ENCODE results near the gene PDE6A. TPM values are rescaled to one million over a fixed set of nuclear protein-coding genes. Genes with fewer than 3 reads are reported as not detected.

PDE6A gene
- total and polyA plus RNA-seq, 12 donors = 0.14 to 1.6 (median 0.86) TPM

GRCh38 chr5:149851211-149851610 lies 93.4 kb downstream of the PDE6A start:
- H3K27ac ChIP-seq = no peak overlapping the region
- peaks cover 0 to 9% of the 10 kb centered on the region in 2 donors for H3K36me3 ChIP-seq (replicated peaks in 1 of 2)
- H3K4me3 ChIP-seq = no peak overlapping the region
- H3K9me3 ChIP-seq (replicated peaks in 1 of 3) = no peaks in the 10 kb centered on the region
- intact Hi-C loops (cut with DNase I) = no loop called here
- DNase-seq = no peak
- H3K27me3 ChIP-seq = no peaks in the 10 kb centered on the region
- TF ChIP-seq CTCF (IDR thresholded peaks at IDR 0.05) = no peak
- TF ChIP-seq POLR2A (IDR thresholded peaks at IDR 0.05) = no peak
- no peaks in the 10 kb centered on the region for H3K4me1 ChIP-seq (replicated peaks in 1 of 2)

DNA sequence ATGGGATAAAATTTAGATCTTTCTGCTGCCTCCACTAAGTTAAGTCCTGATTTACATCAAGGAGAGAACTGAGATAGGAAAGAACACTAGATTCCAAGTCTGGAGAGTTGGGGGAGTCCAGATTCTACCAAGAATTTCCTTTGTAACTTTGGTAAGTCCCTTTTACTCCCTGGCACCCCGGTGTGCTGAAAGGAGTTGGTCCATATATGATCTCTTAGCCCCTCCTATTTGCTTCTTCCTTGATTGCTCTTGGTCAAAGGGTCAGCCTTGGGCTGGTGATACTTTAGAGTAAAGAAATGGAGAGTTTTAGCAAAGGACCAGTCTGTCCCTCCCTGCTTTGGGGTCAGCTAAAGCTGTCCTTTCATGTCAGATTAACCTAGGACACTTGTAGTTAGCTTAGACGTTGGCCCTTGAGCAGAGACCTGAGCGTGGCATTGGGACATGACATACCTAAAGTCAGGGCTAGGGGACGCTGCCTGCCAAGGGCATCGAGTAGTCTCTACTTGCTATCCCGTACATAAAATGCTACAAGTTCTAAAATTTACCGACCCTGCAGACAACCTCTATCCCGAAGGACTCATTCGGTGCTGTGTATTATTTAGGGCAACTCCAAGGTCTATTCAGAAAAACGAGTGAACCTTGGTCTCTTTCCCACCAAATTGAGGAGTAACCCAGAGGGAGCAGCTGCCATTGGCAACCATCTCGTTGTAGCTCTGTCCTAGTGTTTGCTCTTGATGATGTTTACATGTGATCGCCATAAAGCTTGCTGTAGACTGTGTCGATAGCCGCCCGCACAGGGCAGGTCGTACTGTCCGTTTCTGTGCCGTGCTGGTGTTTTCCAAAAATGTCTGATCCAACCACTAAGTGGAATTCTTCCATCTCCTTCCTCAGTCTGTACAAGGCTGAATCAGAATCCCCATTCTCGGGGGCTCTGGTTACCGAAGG lies 94.4 kb downstream of the PDE6A start:
- TF ChIP-seq CTCF (IDR thresholded peaks at IDR 0.05) (no peak), POLR2A (IDR thresholded peaks at IDR 0.05) (no peak)
- no peaks in the 10 kb centered on the region for H3K9me3 ChIP-seq (replicated peaks in 1 of 3)
- H3K4me3 ChIP-seq = no peak overlapping the region
- no peak overlapping the region for H3K27ac ChIP-seq
- peaks cover 0 to 14% of the 10 kb centered on the region in 2 donors for H3K36me3 ChIP-seq (replicated peaks in 1 of 2)
- WGBS, 4 donors = 89 to 93% (median 92%) methylated on average over 20 of the region's 20 CpGs
- no peaks in the 10 kb centered on the region for H3K27me3 ChIP-seq
- intact Hi-C loops (cut with DNase I) = no loop called here
- H3K4me1 ChIP-seq (replicated peaks in 1 of 2) = no peaks in the 10 kb centered on the region
- DNase-seq = no peak

- no peak for DNase-seq
- peaks cover 0 to 14% of the 10 kb centered on the region in 2 donors for H3K36me3 ChIP-seq (replicated peaks in 1 of 2)
Measured at GRCh38 chr5:149849280-149849965, 95.2 kb downstream of the PDE6A start.

More at GRCh38 chr5:149849280-149849965, 95.2 kb downstream of the PDE6A start:
- H3K4me3 ChIP-seq = no peak overlapping the region
- H3K9me3 ChIP-seq (replicated peaks in 1 of 3) = no peaks in the 10 kb centered on the region
- TF ChIP-seq POLR2A (IDR thresholded peaks at IDR 0.05) (no peak), CTCF (IDR thresholded peaks at IDR 0.05) (no peak)
- intact Hi-C loops (cut with DNase I) = no loop called here
- WGBS, 4 donors = 93 to 97% (median 95%) methylated on average over 8 of the region's 8 CpGs
- H3K4me1 ChIP-seq (replicated peaks in 1 of 2) = no peaks in the 10 kb centered on the region
- H3K27me3 ChIP-seq = no peaks in the 10 kb centered on the region
- H3K27ac ChIP-seq = no peak overlapping the region

Measured in adrenal gland (tissue), 12 donors.